ACC112 (cell line): ENCODE results near the gene OR51B4.
A peak's percentile ranks its signal among the peaks of the same experiment; 100 is the strongest.

Experiments used
- H2AFZ ChIP-seq: fragments of 200-600 bp; sonication (generic); one replicate; pipeline ENCODE4 v1.6.0; 2017; ENCODE audit warnings: antibody characterized with exemption, low read length; ENCODE audit not compliant: unreplicated experiment
- H3K27ac ChIP-seq: fragments of 200-600 bp; sonication (generic); 2 replicates; pipeline ENCODE4 v1.5.1; 2014; ENCODE audit warnings: low read depth, mild to moderate bottlenecking, antibody characterized with exemption, low read length, moderate library complexity
- H3K27me3 ChIP-seq: fragments of 200-600 bp; sonication (generic); 2 replicates; pipeline ENCODE4 v1.6.1; 2014; ENCODE audit warnings: mild to moderate bottlenecking, antibody characterized with exemption, low read length, moderate library complexity, mixed read lengths; ENCODE audit not compliant: insufficient read depth
- H3K36me3 ChIP-seq: fragments of 200-600 bp; sonication (generic); 2 replicates; pipeline ENCODE4 v1.6.1; 2016; ENCODE audit warnings: mild to moderate bottlenecking, antibody characterized with exemption, low read length, moderate library complexity, mixed read lengths; ENCODE audit not compliant: insufficient read depth
- H3K4me1 ChIP-seq: fragments of 200-600 bp; sonication (generic); one replicate; pipeline ENCODE4 v1.6.1; 2016; ENCODE audit warnings: low read length, mixed read lengths; ENCODE audit not compliant: insufficient read depth, unreplicated experiment, control insufficient read depth
- H3K4me3 ChIP-seq: fragments of 200-600 bp; sonication (generic); 2 replicates; pipeline ENCODE4 v1.5.1; 2014; ENCODE audit warnings: mild to moderate bottlenecking, low read depth, low read length
- H3K79me2 ChIP-seq: fragments of 200-600 bp; sonication (generic); one replicate; pipeline ENCODE4 v1.6.0; 2016; ENCODE audit warnings: low read length; ENCODE audit not compliant: control insufficient read depth, unreplicated experiment, insufficient read depth

Gene OR51B4

DNA sequence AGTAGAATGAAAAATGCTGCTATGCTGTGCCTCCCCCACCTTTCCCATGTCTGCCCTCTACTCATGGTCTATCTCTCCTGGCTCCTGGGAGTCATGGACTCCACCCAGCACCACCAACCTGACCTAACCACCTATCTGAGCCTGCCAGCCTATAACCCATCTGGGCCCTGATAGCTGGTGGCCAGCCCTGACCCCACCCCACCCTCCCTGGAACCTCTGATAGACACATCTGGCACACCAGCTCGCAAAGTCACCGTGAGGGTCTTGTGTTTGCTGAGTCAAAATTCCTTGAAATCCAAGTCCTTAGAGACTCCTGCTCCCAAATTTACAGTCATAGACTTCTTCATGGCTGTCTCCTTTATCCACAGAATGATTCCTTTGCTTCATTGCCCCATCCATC lies 17.1 kb downstream of the OR51B4 start:
- Histone ChIP-seq H3K27ac (no peak overlapping the region), H3K4me1 (peaks cover 21% of the 10 kb centered on the region), H2AFZ (no peak overlapping the region), H3K79me2 (no peaks in the 10 kb centered on the region), H3K4me3 (no peak overlapping the region), H3K36me3 (no peaks in the 10 kb centered on the region), H3K27me3 (no peaks in the 10 kb centered on the region)

DNA sequence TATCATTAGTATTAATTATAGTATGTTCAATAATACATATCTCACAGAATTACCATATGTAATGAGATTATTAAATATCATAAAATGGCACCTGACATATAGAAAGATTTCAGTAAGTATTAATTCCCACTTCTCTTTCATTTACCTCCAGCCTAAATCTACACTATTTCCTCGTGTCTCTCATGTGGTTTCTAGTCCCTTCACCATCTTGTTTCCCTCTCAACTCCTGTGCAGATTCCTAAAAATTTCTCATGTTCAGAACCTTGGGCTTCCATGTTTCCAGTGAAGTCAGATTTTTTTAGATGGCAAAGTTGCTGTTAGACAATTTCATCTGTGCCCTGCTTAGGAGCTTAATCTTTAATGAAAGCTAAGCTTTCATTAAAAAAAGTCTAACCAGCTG lies 17.9 kb downstream of the OR51B4 start:
- H3K79me2 ChIP-seq = no peaks in the 10 kb centered on the region
- no peak overlapping the region for H3K27ac ChIP-seq

DNA sequence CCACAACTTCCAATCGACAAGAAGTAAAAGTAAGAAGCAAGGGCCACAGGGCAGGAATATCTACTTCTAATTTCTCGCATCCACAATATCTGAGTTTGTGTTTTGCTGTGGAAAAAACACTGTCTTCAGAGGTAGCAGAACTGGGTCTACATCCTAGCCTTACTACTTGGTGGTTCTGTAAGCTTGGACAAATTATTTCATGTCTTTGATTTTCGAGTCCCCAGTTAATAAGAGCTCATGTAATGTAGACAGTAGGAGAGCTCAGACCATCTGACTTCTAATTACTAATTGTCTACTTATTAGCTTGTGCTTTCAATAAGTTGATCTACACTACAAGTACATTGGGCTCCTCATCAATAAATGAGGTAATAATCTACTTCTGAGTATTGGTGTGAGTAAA lies 18.7 kb downstream of the OR51B4 start:
- Histone ChIP-seq H3K27me3 (no peaks in the 10 kb centered on the region), H3K4me1 (peaks cover 16% of the 10 kb centered on the region), H3K27ac (no peak overlapping the region), H2AFZ (no peak overlapping the region), H3K36me3 (no peaks in the 10 kb centered on the region), H3K79me2 (no peaks in the 10 kb centered on the region), H3K4me3 (no peak overlapping the region)

More for the DNA sequence above, 17.9 kb downstream of the OR51B4 start:
- H3K4me1 ChIP-seq = peaks cover 18% of the 10 kb centered on the region
- no peaks in the 10 kb centered on the region for H3K36me3 ChIP-seq
- H3K27me3 ChIP-seq = no peaks in the 10 kb centered on the region
- no peak overlapping the region for H3K4me3 ChIP-seq
- H2AFZ ChIP-seq = no peak overlapping the region

DNA sequence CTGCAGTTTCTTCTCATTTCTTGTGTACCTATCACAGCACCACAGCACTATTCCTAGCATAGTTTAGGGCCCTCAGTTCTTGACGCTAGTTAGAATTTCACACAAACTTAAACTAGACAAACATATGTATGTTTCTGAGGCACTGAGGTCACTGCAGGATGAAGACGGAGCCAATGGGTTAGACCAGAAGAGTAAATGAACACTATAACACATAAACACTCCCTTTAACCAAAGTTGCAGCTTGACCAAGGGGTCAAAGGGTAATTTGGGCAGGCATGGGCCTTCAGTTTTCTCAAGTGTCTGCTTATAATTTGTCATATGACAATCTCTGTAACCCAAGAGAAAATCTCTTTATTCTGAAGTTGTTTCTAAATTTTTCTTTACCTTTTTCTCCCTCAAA lies 19.1 kb downstream of the OR51B4 start:
- Histone ChIP-seq H3K4me3 (no peak overlapping the region), H3K36me3 (no peaks in the 10 kb centered on the region), H3K27ac (no peak overlapping the region), H3K4me1 (peaks cover 20% of the 10 kb centered on the region), H3K79me2 (no peaks in the 10 kb centered on the region), H2AFZ (no peak overlapping the region), H3K27me3 (no peaks in the 10 kb centered on the region)

DNA sequence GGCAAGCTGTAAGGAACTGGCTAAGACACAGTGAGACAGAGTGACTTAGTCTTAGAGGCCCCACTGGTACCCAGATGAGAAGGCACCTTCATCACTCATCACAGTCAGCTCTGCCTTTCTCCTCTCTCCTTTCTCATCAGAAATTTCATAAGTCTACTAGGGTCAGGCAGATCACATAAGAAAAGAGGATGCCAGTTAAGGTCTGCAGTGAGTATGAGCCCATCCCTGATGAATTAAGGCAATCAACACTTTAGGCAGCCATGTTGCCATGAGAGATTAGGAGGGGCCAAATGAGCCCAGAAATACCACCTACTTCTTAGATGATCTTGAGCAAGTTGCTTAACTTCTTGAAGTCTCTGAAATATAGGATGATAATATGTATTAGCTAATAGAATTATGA lies 20.1 kb downstream of the OR51B4 start:
- Histone ChIP-seq H3K79me2 (no peaks in the 10 kb centered on the region), H3K4me3 (no peak overlapping the region), H3K27ac (no peak overlapping the region), H3K36me3 (no peaks in the 10 kb centered on the region), H2AFZ (no peak overlapping the region), H3K27me3 (no peaks in the 10 kb centered on the region), H3K4me1 (peaks cover 20% of the 10 kb centered on the region)

DNA sequence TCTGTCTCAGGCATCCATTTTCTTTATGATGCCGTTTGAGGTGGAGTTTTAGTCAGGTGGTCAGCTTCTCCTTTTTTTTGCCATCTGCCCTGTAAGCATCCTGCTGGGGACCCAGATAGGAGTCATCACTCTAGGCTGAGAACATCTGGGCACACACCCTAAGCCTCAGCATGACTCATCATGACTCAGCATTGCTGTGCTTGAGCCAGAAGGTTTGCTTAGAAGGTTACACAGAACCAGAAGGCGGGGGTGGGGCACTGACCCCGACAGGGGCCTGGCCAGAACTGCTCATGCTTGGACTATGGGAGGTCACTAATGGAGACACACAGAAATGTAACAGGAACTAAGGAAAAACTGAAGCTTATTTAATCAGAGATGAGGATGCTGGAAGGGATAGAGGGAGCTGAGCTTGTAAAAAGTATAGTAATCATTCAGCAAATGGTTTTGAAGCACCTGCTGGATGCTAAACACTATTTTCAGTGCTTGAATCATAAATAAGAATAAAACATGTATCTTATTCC lies 21.1 kb downstream of the OR51B4 start:
- H3K36me3 ChIP-seq = no peaks in the 10 kb centered on the region

DNA sequence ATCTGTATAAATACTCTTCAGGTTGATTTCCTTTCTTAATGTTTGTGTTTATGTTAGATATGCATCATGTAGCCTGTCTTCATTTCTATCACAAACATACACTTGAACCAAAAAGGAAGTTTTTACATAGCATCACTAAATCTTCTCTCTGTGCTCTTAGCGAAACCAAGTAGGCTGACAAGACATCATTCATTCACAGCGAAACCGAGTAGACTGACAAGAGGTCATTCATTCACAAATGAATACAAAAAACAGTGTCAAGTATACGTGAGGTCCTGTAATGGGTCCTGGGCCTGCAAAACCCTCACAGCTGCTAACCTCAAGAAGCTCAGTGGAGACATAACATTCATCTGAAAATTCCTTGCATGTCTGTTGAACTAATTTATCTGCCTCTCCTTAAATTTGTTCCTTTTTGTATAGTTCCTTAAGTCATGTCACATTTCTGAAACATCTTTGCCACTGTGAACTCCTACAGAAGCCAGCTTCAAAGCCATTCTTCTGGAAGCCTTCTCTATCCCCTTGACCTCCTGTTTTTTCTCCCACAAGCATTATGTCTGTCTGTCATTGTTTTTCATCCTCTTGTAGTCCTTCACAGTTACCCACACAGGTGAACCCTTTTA lies 22.2 kb downstream of the OR51B4 start:
- Histone ChIP-seq H3K79me2 (no peaks in the 10 kb centered on the region), H3K27ac (no peak overlapping the region), H3K36me3 (no peaks in the 10 kb centered on the region), H3K27me3 (no peaks in the 10 kb centered on the region), H3K4me3 (no peak overlapping the region), H2AFZ (peak overlapping the region; percentile 53), H3K4me1 (peaks cover 20% of the 10 kb centered on the region)

More for the DNA sequence above, 21.1 kb downstream of the OR51B4 start:
- no peak overlapping the region for H3K4me3 ChIP-seq
- no peaks in the 10 kb centered on the region for H3K79me2 ChIP-seq
- H2AFZ ChIP-seq = peak overlapping the region; percentile 61
- H3K27me3 ChIP-seq = no peaks in the 10 kb centered on the region
- peaks cover 20% of the 10 kb centered on the region for H3K4me1 ChIP-seq
- peak overlapping the region; percentile 22 for H3K27ac ChIP-seq

DNA sequence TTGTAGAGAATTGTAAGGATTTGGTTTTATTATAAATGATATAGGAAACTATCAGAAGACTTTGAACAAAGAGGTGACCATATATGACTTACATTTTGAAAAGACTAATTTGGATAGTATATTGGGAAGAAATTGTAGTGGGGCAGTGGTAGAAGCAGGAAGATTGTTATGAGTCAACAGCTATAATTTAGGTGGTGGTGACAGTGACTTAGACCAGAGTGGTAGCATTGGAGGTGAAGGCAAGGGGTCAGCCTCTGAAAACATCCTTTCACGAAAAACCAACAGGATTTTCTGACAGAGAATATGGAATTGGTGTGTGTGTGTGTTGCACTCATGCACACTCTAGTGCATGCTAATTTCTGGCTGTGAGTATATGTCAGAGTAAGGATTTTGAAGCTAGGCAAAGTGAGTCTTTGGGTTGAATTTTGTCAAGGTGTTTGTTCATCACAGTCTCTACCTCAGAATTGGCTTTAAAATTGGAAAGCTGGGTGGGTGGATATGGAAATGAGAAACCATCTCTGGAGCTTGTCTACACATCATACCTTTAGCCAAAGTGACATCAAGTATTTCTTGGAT lies 23.9 kb downstream of the OR51B4 start:
- H2AFZ ChIP-seq = no peak overlapping the region
- H3K36me3 ChIP-seq = no peaks in the 10 kb centered on the region
- H3K79me2 ChIP-seq = no peaks in the 10 kb centered on the region
- no peaks in the 10 kb centered on the region for H3K27me3 ChIP-seq
- peaks cover 20% of the 10 kb centered on the region for H3K4me1 ChIP-seq
- H3K27ac ChIP-seq = no peak overlapping the region
- H3K4me3 ChIP-seq = no peak overlapping the region

DNA sequence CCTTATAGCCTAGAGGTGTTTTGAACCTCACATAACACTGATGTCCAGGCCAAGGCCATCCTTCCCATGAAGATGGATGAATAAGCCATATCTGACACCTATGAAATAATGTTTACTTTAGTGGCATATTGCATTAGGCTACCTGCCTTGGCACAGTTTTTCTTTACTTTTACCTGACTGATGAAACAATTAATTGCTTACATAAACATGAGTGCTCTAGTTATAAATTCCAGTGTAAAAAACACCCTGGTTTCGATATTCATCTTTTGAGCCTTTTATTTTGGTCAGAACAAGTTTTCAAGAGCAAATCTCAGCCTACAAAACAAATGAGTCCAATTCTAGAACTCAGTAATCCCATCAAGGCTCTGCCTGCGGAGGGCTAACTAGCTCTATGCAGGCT lies 25.0 kb downstream of the OR51B4 start:
- Histone ChIP-seq H2AFZ (no peak overlapping the region), H3K4me1 (peaks cover 20% of the 10 kb centered on the region), H3K4me3 (no peak overlapping the region), H3K36me3 (no peaks in the 10 kb centered on the region), H3K27me3 (no peaks in the 10 kb centered on the region), H3K27ac (no peak overlapping the region), H3K79me2 (no peaks in the 10 kb centered on the region)

DNA sequence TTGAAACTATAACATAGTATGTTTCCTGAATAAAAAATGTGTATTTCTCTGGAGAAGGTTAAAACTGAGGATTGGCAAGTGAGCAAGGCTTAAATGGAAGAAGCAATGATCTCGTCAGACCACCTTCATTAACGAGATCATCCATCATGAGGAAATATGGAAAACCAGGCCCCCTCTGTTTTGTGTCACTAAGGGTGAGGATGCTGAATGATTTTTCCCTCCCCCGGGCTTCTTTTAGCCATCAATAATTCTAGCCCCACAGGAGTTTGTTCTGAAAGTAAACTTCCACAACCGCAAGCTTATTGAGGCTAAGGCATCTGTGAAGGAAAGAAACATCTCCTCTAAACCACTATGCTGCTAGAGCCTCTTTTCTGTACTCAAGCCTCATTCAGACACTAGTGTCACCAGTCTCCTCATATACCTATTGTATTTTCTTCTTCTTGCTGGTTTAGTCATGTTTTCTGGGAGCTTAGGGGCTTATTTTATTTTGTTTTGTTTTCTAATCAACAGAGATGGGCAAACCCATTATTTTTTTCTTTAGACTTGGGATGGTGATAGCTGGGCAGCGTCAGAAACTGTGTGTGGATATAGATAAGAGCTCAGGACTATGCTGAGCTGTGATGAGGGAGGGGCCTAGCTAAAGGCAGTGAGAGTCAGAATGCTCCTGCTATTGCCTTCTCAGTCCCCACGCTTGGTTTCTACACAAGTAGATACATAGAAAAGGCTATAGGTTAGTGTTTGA lies 26.2 kb downstream of the OR51B4 start:
- no peaks in the 10 kb centered on the region for H3K79me2 ChIP-seq

DNA sequence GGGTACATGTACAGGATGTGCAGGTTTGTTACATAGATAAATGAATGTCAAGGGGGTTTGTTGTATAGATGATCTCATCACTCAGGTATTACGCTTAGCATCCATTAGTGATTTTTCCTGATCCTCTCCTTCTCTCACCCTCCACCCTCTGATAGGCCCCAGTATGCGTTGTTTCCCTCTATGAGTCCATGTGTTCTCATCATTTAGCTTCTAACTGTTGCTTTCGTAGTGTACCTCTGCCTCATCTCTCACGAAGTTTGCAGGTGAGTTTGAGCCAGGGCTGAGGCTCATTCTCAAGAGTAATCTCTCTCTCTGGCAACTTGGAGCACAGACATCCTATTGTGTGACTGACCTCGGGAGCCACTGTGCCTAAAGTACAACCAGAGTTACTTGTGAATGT lies 27.4 kb downstream of the OR51B4 start:
- no peak overlapping the region for H3K4me3 ChIP-seq
- H2AFZ ChIP-seq = no peak overlapping the region
- H3K27ac ChIP-seq = no peak overlapping the region
- H3K79me2 ChIP-seq = no peaks in the 10 kb centered on the region
- peaks cover 5% of the 10 kb centered on the region for H3K4me1 ChIP-seq
- H3K27me3 ChIP-seq = no peaks in the 10 kb centered on the region
- H3K36me3 ChIP-seq = no peaks in the 10 kb centered on the region

More for the DNA sequence above, 26.2 kb downstream of the OR51B4 start:
- Histone ChIP-seq H3K36me3 (no peaks in the 10 kb centered on the region), H3K4me3 (no peak overlapping the region), H3K27ac (no peak overlapping the region), H3K4me1 (peaks cover 14% of the 10 kb centered on the region), H3K27me3 (no peaks in the 10 kb centered on the region), H2AFZ (no peak overlapping the region)
